Bone marrow (tissue), 2 donors: ENCODE results near the gene SLC35B4.

ENCODE experiments used
- DNase-seq, 2 donors: peaks; one replicate each; lab custom pipeline; 2025; lab: John Stamatoyannopoulos, UW

SLC35B4 gene

GRCh38 chr7:134290286-134290685, 26.4 kb downstream of the SLC35B4 start:
- no peak for DNase-seq

GRCh38 chr7:134289841-134290240, 26.9 kb downstream of the SLC35B4 start:
- no peak for DNase-seq

- no peak for DNase-seq
Observed at GRCh38 chr7:134289423-134289822, 27.3 kb downstream of the SLC35B4 start.

- DNase-seq, result no peak
Observed at GRCh38 chr7:134287916-134288659, 28.6 kb downstream of the SLC35B4 start.

GRCh38 chr7:134284952-134285351, 31.8 kb downstream of the SLC35B4 start:
- DNase-seq, result no peak

GRCh38 chr7:134284011-134284410, 32.7 kb downstream of the SLC35B4 start:
- no peak for DNase-seq

GRCh38 chr7:134280508-134280907, 36.2 kb downstream of the SLC35B4 start:
- no peak for DNase-seq

- DNase-seq, result no peak
Observed at GRCh38 chr7:134279898-134280297, 36.8 kb downstream of the SLC35B4 start.

GRCh38 chr7:134279336-134279735, 37.4 kb downstream of the SLC35B4 start:
- no peak for DNase-seq

- DNase-seq, result no peak
Observed at GRCh38 chr7:134278502-134279153, 38.1 kb downstream of the SLC35B4 start.

GRCh38 chr7:134276951-134277350, 39.8 kb downstream of the SLC35B4 start:
- DNase-seq, result no peak

- no peak for DNase-seq
Observed at GRCh38 chr7:134262322-134262721, 54.4 kb downstream of the SLC35B4 start.

- no peak for DNase-seq
Observed at GRCh38 chr7:134255814-134256213, 60.9 kb downstream of the SLC35B4 start.

GRCh38 chr7:134254311-134254710, 62.4 kb downstream of the SLC35B4 start:
- DNase-seq, result no peak

- DNase-seq, result no peak
Observed at GRCh38 chr7:134248196-134248595, 68.5 kb downstream of the SLC35B4 start.

- DNase-seq, result no peak
Observed at GRCh38 chr7:134246761-134247160, 70.0 kb downstream of the SLC35B4 start.

GRCh38 chr7:134246347-134246746, 70.4 kb downstream of the SLC35B4 start:
- DNase-seq, result no peak

- no peak for DNase-seq
Observed at GRCh38 chr7:134245253-134245652, 71.5 kb downstream of the SLC35B4 start.
